Prostate gland (tissue), 2 donors: ENCODE data around the gene PPIG.

Experiments
- CTCF ChIP-seq, 4 experiments: fragments of 200-600 bp in 2 of 4; fragments of 450-650 bp in 2 of 4; sonication (generic) in 2 of 4; IDR thresholded peaks; 1 replicate in 3 of 4; 2 replicates in 1 of 4; pipeline ENCODE4 v1.5.1; 2016 to 2019; ENCODE audit warnings: antibody characterized with exemption in 4 of 4, mild to moderate bottlenecking in 2 of 4, moderate library complexity in 2 of 4
- POLR2A ChIP-seq: fragments of 450-650 bp; IDR thresholded peaks from one replicate; pipeline ENCODE4 v1.6.1; 2016; ENCODE audit warnings: antibody characterized with exemption, mild to moderate bottlenecking

- TF ChIP-seq POLR2A (no peak), CTCF (IDR thresholded peaks at IDR 0.05) (no peak)
Measured at GRCh38 chr2:169546756-169547155, 37.4 kb upstream of the PPIG start.
